HCT116 (cell line): Measurements from ENCODE around the gene DOCK3. TPM values are rescaled to one million over a fixed set of nuclear protein-coding genes. Genes with fewer than 3 reads are reported as not detected.

Experiments
- ATAC-seq: fragments of 200-7000 bp; cut with Tn5 transposase; 2 replicates; pipeline ENCODE4 v1.9.1; 2020; ENCODE audit warnings: mild to moderate bottlenecking, moderate library complexity
- BruUV-seq: library from RNA; stranded (reverse); fragments of 400-500 nt; replicated peaks from 2 replicates; lab custom pipeline; 2021; lab: Mats Ljungman, UMichigan
- CTCF ChIA-PET: fragments of 300-600 bp; sonication (Branson Sonifier 250); formaldehyde crosslinking; loops from one replicate; lab custom pipeline; 2021; ENCODE audit warnings: antibody characterized with exemption; lab: Charles Lee
- POLR2A ChIA-PET: fragments of 300-600, 350-600 bp; sonication (Branson Sonifier 250); formaldehyde crosslinking; loops from one replicate; lab custom pipeline; 2021; ENCODE audit warnings: antibody characterized with exemption; lab: Charles Lee
- RAD21 ChIA-PET, 2 experiments: fragments of 300-600 bp; sonication (Branson Sonifier 250); formaldehyde crosslinking; loops; one replicate each; lab custom pipeline; 2023; ENCODE audit warnings: low total read pairs in 2 of 2; ENCODE audit not compliant: uncharacterized antibody in 2 of 2, unreplicated experiment in 2 of 2, low non-redundant PET in 1 of 2; lab: Charles Lee
- DNase-seq: peaks from one replicate; pipeline ENCODE4 v3.0.0-alpha.2; 2010; ENCODE audit warnings: low read depth, low spot score
- H2AFZ ChIP-seq: fragments of 200-600 bp; shearing (Covaris generic), sonication (generic); 2 replicates; pipeline ENCODE4 v1.6.1; 2017; ENCODE audit warnings: low read depth, mixed run types, mixed read lengths, antibody characterized with exemption, low read length; ENCODE audit not compliant: poor library complexity, severe bottlenecking
- H3K27ac ChIP-seq: 2 replicates; pipeline ENCODE4 v1.5.1; 2012; ENCODE audit warnings: low read depth, low read length
- H3K27me3 ChIP-seq: fragments of 200-600 bp; sonication (generic); 2 replicates; pipeline ENCODE4 v1.6.1; 2016; ENCODE audit warnings: mixed run types, low read length, mixed read lengths; ENCODE audit not compliant: insufficient read depth
- H3K36me3 ChIP-seq, 2 experiments: fragments of 200-500 bp in 1 of 2; fragments of 200-600 bp in 1 of 2; sonication (Bioruptor generic) in 1 of 2; sonication (generic) in 1 of 2; 2 replicates each; pipeline versions ENCODE4 v1.5.1 to v1.6.1; 2014 to 2016; ENCODE audit warnings: low read length in 2 of 2, inconsistent platforms in 1 of 2, mixed read lengths in 1 of 2, mixed run types in 1 of 2; ENCODE audit not compliant: insufficient read depth in 2 of 2, control insufficient read depth in 1 of 2
- H3K4me1 ChIP-seq, 2 experiments: fragments of 200-600 bp in 1 of 2; sonication (generic) in 1 of 2; 2 replicates each; pipeline versions ENCODE4 v1.5.1 to v1.6.1; 2012 to 2017; ENCODE audit warnings: low read length in 2 of 2, inconsistent platforms in 1 of 2, mild to moderate bottlenecking in 1 of 2, mixed read lengths in 1 of 2, mixed run types in 1 of 2, moderate library complexity in 1 of 2; ENCODE audit not compliant: insufficient read depth in 2 of 2, control insufficient read depth in 1 of 2
- H3K4me2 ChIP-seq: fragments of 200-600 bp; sonication (generic); 2 replicates; pipeline ENCODE4 v1.6.1; 2017; ENCODE audit warnings: mixed run types, low read length, mixed read lengths
- H3K4me3 ChIP-seq, 2 experiments: fragments of 200-600 bp in 1 of 2; sonication (generic) in 1 of 2; replicated peaks in 1 of 2; 2 replicates each; pipeline ENCODE4 v1.5.1; 2011 to 2016; ENCODE audit warnings: low read length in 2 of 2, control low read depth in 1 of 2, low read depth in 1 of 2, mild to moderate bottlenecking in 1 of 2, mixed read lengths in 1 of 2, mixed run types in 1 of 2
- H3K79me2 ChIP-seq: fragments of 200-600 bp; sonication (generic); 2 replicates; pipeline ENCODE4 v1.6.1; 2017; ENCODE audit warnings: mild to moderate bottlenecking, mixed run types, low read length, moderate library complexity, mixed read lengths; ENCODE audit not compliant: insufficient read depth
- H3K9ac ChIP-seq: fragments of 200-600 bp; sonication (generic); 2 replicates; pipeline ENCODE4 v1.6.1; 2016; ENCODE audit warnings: low read length, mixed read lengths
- H3K9me2 ChIP-seq: fragments of 200-600 bp; sonication (generic), shearing (Covaris generic); 2 replicates; pipeline ENCODE4 v1.6.1; 2017; ENCODE audit warnings: mixed run types, mild to moderate bottlenecking, moderate library complexity; ENCODE audit not compliant: insufficient read depth
- H3K9me3 ChIP-seq, 2 experiments: fragments of 200-500 bp in 1 of 2; fragments of 200-600 bp in 1 of 2; sonication (Bioruptor generic) in 1 of 2; sonication (generic) in 1 of 2; 2 replicates each; pipeline ENCODE4 v1.6.1; 2014 to 2017; ENCODE audit warnings: low read length in 2 of 2, mixed read lengths in 2 of 2, inconsistent platforms in 1 of 2, low read depth in 1 of 2, mild to moderate bottlenecking in 1 of 2, mixed run types in 1 of 2, moderate library complexity in 1 of 2; ENCODE audit not compliant: control insufficient read depth in 1 of 2, insufficient read depth in 1 of 2
- H4K20me1 ChIP-seq: fragments of 200-600 bp; sonication (generic), shearing (Covaris generic); 2 replicates; pipeline ENCODE4 v1.6.1; 2017; ENCODE audit warnings: mixed run types, mild to moderate bottlenecking, moderate library complexity; ENCODE audit not compliant: insufficient read depth
- CBX3 ChIP-seq: IDR thresholded peaks from 2 replicates; pipeline ENCODE4 v1.6.1; 2012; ENCODE audit warnings: low read depth
- CEBPB ChIP-seq: IDR thresholded peaks from 2 replicates; pipeline ENCODE4 v1.6.1; 2012; ENCODE audit warnings: low read depth
- ELF1 ChIP-seq: IDR thresholded peaks from 2 replicates; pipeline ENCODE4 v1.6.1; 2012; ENCODE audit warnings: low read depth, borderline replicate concordance
- EZH2 ChIP-seq: fragments of 200-600 bp; sonication (generic); IDR thresholded peaks from 2 replicates; pipeline ENCODE4 v1.6.1; 2017; ENCODE audit warnings: antibody characterized with exemption, mixed run types
- EZH2phosphoT487 ChIP-seq: fragments of 200-600 bp; IDR thresholded peaks from 2 replicates; pipeline ENCODE4 v1.6.1; 2018; ENCODE audit warnings: antibody characterized with exemption, borderline replicate concordance
- FOSL1 ChIP-seq: IDR thresholded peaks from 2 replicates; pipeline ENCODE4 v1.6.1; 2012; ENCODE audit warnings: low read depth
- JUND ChIP-seq: IDR thresholded peaks from 2 replicates; pipeline ENCODE4 v1.6.1; 2012
- POLR2A ChIP-seq: IDR thresholded peaks from 2 replicates; pipeline ENCODE4 v1.7.0; 2011; ENCODE audit warnings: borderline replicate concordance; ENCODE audit not compliant: insufficient read depth, insufficient read length; ENCODE audit errors: extremely low read depth
- POLR2AphosphoS5 ChIP-seq: IDR thresholded peaks from 2 replicates; pipeline ENCODE4 v1.6.1; 2011; ENCODE audit warnings: mild to moderate bottlenecking, low read depth, low read length, moderate library complexity
- RAD21 ChIP-seq: IDR thresholded peaks from 2 replicates; pipeline ENCODE4 v1.6.1; 2012; ENCODE audit warnings: low read depth, mild to moderate bottlenecking
- SIN3A ChIP-seq: IDR thresholded peaks from 2 replicates; pipeline ENCODE4 v1.6.1; 2012; ENCODE audit warnings: low read depth
- SP1 ChIP-seq: IDR thresholded peaks from 2 replicates; pipeline ENCODE4 v1.6.1; 2012; ENCODE audit warnings: low read depth
- SRF ChIP-seq: IDR thresholded peaks from 2 replicates; pipeline ENCODE4 v1.6.1; 2012; ENCODE audit warnings: low read depth
- YY1 ChIP-seq: IDR thresholded peaks from 2 replicates; pipeline ENCODE4 v1.6.1; 2011; ENCODE audit warnings: low read length, low read depth, moderate library complexity, mild to moderate bottlenecking; ENCODE audit not compliant: insufficient replicate concordance; ENCODE audit errors: extremely low read depth
- ZFX ChIP-seq: fragments of 450-650 bp; IDR thresholded peaks from 2 replicates; pipeline ENCODE4 v1.6.1; 2017
- ZNF274 ChIP-seq: fragments of 200-500 bp; sonication (Bioruptor generic); IDR thresholded peaks from 2 replicates; pipeline ENCODE4 v1.6.1; 2014; ENCODE audit warnings: mild to moderate bottlenecking, low read depth, low read length, inconsistent platforms
- intact Hi-C: fragments of 100-400 bp; cut with micrococcal nuclease; formaldehyde crosslinking; loops from 2 replicates; pipeline ENCODE4 v1.10.0; 2022
- total RNA-seq: library from RNA; stranded (reverse); gene quantifications from one replicate; pipeline ENCODE4 v1.2.1, GENCODE V29; 2021; ENCODE audit not compliant: unreplicated experiment
- TF ChIP-seq, protein P1 (sequence below): IDR thresholded peaks from 2 replicates; pipeline ENCODE4 v1.6.1; 2012
- TF ChIP-seq, protein P2 (sequence below): IDR thresholded peaks from 2 replicates; pipeline ENCODE4 v1.6.1; 2011; ENCODE audit warnings: mild to moderate bottlenecking, low read length, moderate library complexity; ENCODE audit not compliant: insufficient replicate concordance; ENCODE audit errors: extremely low read depth
- TF ChIP-seq, protein P3 (sequence below): IDR thresholded peaks from 2 replicates; pipeline ENCODE4 v1.6.1; 2012; ENCODE audit warnings: low read depth
- TF ChIP-seq, protein P4 (sequence below): IDR thresholded peaks from 2 replicates; pipeline ENCODE4 v1.6.1; 2012

DOCK3 gene
- total RNA-seq, 1 experiment from 2014 or later: 4.2 TPM

DNA sequence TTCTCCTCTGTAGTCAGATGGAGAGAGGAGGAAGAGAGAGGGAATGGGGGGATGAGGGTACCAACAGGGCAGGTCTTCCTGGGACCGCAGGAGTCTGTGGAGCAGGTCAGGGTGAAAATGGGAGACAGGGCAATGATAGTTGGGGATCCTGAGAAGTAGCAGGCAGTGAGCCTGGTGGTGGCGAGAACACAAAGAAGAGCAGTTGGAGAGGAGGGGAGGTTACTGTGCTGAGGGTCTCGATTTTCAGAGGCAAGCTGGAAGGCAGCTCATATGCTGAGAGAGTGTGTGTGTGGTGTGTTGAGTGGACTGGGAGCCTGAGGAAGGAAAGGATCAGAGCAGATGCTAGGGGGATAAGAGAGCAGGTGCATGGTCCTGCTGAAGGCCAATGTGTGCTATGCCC is 2.1 kb upstream of the DOCK3 start:
- POLR2A ChIA-PET: no interaction called here
- RAD21 ChIA-PET: no interaction called here
- H3K79me2 ChIP-seq: no peaks in the 10 kb centered on the region
- H3K4me1 ChIP-seq: peaks cover 24 to 34% of the 10 kb centered on the region in 2 experiments
- CTCF ChIA-PET: no interaction called here
- H4K20me1 ChIP-seq: no peaks in the 10 kb centered on the region
- intact Hi-C loops: no loop called here
- H3K4me2 ChIP-seq: no peak overlapping the region
- no peaks in the 10 kb centered on the region for H3K9me2 ChIP-seq
- H3K27ac ChIP-seq: no peak overlapping the region
- ATAC-seq (no peak), DNase-seq (no peak)
- no peaks in the 10 kb centered on the region for H3K36me3 ChIP-seq
- no TSS peak for BruUV-seq
- no peaks in the 10 kb centered on the region for H3K9me3 ChIP-seq
- TF ChIP-seq, protein P1, sequence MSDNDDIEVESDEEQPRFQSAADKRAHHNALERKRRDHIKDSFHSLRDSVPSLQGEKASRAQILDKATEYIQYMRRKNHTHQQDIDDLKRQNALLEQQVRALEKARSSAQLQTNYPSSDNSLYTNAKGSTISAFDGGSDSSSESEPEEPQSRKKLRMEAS: no peak
- no peak for TF ChIP-seq CBX3
- TF ChIP-seq, protein P2, sequence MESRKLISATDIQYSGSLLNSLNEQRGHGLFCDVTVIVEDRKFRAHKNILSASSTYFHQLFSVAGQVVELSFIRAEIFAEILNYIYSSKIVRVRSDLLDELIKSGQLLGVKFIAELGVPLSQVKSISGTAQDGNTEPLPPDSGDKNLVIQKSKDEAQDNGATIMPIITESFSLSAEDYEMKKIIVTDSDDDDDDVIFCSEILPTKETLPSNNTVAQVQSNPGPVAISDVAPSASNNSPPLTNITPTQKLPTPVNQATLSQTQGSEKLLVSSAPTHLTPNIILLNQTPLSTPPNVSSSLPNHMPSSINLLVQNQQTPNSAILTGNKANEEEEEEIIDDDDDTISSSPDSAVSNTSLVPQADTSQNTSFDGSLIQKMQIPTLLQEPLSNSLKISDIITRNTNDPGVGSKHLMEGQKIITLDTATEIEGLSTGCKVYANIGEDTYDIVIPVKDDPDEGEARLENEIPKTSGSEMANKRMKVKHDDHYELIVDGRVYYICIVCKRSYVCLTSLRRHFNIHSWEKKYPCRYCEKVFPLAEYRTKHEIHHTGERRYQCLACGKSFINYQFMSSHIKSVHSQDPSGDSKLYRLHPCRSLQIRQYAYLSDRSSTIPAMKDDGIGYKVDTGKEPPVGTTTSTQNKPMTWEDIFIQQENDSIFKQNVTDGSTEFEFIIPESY: no peak
- TF ChIP-seq ZFX: no peak
- no peak for TF ChIP-seq SIN3A
- TF ChIP-seq JUND: no peak
- TF ChIP-seq FOSL1: no peak
- no peak for TF ChIP-seq EZH2
- TF ChIP-seq, protein P3, sequence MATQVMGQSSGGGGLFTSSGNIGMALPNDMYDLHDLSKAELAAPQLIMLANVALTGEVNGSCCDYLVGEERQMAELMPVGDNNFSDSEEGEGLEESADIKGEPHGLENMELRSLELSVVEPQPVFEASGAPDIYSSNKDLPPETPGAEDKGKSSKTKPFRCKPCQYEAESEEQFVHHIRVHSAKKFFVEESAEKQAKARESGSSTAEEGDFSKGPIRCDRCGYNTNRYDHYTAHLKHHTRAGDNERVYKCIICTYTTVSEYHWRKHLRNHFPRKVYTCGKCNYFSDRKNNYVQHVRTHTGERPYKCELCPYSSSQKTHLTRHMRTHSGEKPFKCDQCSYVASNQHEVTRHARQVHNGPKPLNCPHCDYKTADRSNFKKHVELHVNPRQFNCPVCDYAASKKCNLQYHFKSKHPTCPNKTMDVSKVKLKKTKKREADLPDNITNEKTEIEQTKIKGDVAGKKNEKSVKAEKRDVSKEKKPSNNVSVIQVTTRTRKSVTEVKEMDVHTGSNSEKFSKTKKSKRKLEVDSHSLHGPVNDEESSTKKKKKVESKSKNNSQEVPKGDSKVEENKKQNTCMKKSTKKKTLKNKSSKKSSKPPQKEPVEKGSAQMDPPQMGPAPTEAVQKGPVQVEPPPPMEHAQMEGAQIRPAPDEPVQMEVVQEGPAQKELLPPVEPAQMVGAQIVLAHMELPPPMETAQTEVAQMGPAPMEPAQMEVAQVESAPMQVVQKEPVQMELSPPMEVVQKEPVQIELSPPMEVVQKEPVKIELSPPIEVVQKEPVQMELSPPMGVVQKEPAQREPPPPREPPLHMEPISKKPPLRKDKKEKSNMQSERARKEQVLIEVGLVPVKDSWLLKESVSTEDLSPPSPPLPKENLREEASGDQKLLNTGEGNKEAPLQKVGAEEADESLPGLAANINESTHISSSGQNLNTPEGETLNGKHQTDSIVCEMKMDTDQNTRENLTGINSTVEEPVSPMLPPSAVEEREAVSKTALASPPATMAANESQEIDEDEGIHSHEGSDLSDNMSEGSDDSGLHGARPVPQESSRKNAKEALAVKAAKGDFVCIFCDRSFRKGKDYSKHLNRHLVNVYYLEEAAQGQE: no peak
- no peak for TF ChIP-seq ELF1
- TF ChIP-seq SRF: no peak
- TF ChIP-seq CEBPB: no peak
- TF ChIP-seq ZNF274: no peak
- TF ChIP-seq SP1: no peak
- no peak for TF ChIP-seq YY1
- TF ChIP-seq POLR2A: no peak
- no peak for TF ChIP-seq EZH2phosphoT487
- TF ChIP-seq RAD21: no peak
- TF ChIP-seq, protein P4, sequence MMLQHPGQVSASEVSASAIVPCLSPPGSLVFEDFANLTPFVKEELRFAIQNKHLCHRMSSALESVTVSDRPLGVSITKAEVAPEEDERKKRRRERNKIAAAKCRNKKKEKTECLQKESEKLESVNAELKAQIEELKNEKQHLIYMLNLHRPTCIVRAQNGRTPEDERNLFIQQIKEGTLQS: no peak
- TF ChIP-seq POLR2AphosphoS5: no peak
- H2AFZ ChIP-seq: no peak overlapping the region
- no peak overlapping the region for H3K9ac ChIP-seq
- H3K27me3 ChIP-seq: no peaks in the 10 kb centered on the region
- H3K4me3 ChIP-seq: no peak overlapping the region
